GM19240 (cell line): ENCODE data around the gene GPRIN2.
"Not testable (repeated sequence)": the region's sequence is repeated elsewhere in the genome, so short reads cannot be mapped to it uniquely, and the experiment has no call there.

Source experiments
- DNase-seq: peaks from one replicate; pipeline ENCODE4 v3.0.0; 2011; ENCODE audit warnings: low spot score; ENCODE audit not compliant: insufficient read length

Gene GPRIN2

DNA sequence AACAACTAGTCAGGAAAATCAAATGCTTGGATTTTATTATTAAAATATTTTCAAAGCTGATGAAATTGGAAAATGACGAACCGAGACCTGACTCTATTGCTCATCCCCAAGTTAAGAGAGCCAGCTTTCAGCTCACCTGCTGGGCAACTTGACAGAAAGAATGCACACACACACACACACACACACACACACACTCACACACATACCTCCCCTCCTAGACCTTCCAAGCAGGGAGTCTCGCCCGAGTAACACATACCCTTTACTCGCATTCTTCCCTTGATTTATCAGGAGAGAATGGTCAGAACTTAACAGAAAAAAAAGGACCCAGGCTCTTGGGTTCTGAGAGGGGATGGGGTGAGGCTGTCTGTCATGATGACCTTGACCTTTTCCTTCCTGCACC is 19.1 kb downstream of the GPRIN2 start:
- DNase-seq = no peak

- DNase-seq = no peak
Measured at GRCh38 chr10:46536781-46537180, 19.7 kb downstream of the GPRIN2 start.

- DNase-seq = no peak
Measured at GRCh38 chr10:46536171-46536570, 20.3 kb downstream of the GPRIN2 start.

GRCh38 chr10:46534828-46535524 is 21.5 kb downstream of the GPRIN2 start:
- no peak for DNase-seq

DNA sequence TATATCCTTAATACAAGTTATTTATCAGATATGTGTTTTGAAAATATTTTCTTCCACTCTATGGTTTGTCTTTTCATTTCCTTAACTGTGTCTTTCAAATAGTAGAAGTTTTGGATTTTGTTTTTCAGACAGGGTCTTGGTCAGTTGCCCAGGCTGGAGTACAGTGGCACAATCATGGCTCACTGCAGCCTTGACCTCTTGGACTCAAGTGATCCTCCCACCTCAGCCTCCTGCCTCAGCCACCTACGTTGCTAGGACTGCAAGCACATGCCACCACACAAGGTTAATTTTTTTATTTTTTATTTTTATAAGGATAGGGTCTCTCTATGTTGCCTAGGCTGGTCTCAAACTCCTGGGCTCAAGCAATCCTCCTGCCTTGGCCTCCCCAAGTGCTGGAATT is 24.2 kb downstream of the GPRIN2 start:
- not testable (repeated sequence) for DNase-seq

GRCh38 chr10:46530249-46531186 is 25.9 kb downstream of the GPRIN2 start:
- DNase-seq = no peak

DNA sequence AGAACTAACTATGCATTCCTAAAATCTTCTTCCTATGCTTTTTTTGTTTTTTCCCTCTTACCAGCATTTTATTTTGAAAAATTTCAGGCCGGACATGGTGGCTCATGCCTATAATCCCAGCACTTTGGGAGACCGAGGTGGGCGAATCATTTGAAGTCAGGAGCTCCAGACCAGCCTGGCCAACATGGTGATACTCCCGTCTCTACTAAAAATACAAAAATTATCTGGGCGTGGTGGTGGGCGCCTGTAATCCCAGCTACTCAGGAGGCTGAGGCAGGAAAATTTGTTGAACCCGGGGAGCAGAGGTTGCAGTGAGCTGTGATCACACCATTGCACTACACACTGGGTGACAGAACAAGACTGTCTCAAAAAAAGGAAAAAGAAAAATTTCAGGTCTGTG is 26.7 kb downstream of the GPRIN2 start:
- not testable (repeated sequence) for DNase-seq

DNA sequence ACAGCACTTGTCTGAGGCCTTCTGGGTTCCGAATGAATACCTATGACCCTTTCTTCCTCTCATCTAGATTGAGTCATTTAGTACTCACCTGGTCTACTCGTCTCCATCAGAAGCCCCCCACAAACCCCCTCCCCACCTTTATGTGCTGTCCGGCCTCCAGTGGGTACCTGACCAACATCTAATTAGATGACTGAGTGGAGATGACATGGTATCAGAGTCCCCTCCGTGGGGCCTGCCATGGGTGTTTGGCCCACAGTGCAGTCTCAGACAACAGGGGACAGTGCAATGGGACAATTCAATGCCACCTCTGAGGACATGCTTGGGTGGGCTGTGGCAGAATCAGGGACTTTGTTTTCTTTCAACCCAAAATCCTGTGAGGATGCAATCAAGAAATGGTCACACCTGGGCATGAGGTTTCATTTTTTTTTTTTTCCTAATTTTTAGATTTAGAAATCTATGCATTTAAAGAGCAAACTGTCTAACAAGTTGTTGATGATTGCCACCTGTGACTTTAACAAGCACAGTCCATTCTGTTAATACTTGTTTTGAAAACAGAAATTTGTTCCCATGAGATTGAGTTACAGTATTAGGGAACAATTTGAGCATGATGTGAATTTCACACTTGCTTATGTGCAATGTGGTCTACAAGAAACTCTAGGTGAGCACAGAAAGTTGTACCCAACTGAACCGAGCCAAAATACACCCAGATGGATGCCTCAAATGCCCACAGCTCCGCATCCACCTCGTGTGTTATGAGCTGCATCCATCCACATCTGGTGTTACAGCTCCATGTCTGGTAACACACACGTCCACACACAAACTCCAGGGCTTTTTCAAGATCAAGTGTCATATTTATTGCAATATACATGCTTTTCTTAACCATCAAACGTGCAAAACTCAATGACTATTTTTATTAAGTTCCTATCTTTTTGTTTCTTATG is 27.5 kb downstream of the GPRIN2 start:
- DNase-seq = no peak

DNA sequence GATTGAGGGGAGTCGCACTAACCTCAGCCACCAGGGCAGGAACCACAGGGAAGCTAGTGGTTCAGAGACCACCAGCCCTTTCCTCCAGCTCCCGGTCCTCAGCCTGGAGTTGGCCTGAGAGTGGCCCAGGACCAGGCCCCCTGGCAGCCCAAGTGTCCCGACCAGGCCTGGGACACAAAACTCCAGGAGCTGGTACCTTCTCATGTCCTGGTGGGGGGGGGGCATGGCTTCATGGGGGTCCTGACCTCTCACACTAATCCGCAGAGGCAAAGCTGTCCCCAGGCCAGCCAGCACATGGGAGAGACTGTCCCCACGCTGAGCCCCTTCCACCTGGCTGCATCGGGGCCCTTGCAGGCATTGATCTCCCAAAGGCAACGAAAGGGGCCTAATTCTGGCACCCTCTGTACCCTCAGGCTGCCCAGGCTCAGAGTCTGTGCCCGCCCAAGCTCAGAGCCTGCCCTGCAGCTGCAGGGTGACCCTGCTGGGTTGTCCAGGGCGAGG is 28.2 kb downstream of the GPRIN2 start:
- DNase-seq = no peak

GRCh38 chr10:46527241-46527811 is 29.1 kb downstream of the GPRIN2 start:
- DNase-seq = no peak

GRCh38 chr10:46526682-46527038 is 29.8 kb downstream of the GPRIN2 start:
- no peak for DNase-seq

DNA sequence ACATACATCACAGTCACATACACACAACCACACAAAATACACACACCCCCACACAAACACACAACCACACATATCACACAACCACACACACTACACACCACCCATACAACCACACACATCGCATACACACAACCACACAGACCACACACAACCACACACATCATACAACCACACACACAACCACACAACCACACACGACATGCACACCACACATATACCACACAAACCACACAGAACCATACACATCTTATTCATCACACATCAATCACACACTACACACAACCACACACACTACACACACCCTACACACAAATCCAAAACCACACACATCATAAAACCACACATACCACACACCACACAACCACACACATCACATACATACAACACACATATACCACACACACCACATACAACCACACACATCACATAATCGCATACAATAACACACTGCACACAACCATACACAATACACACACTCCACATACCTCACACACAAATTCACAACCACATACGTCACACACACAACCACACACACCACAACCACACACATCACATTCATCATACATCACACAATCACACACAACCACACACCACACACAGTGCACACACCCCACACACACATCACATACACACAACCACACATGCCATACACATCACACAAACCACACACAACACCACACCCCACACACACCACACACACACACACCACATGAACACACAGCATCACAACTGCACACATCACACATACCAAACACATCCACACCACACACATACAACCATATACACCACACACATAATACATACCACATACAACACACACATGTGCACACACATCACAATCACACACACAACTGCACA is 30.4 kb downstream of the GPRIN2 start:
- no peak for DNase-seq

GRCh38 chr10:46525177-46525823 is 31.2 kb downstream of the GPRIN2 start:
- no peak for DNase-seq

- DNase-seq = no peak
Measured at GRCh38 chr10:46524472-46525176, 31.8 kb downstream of the GPRIN2 start.

DNA sequence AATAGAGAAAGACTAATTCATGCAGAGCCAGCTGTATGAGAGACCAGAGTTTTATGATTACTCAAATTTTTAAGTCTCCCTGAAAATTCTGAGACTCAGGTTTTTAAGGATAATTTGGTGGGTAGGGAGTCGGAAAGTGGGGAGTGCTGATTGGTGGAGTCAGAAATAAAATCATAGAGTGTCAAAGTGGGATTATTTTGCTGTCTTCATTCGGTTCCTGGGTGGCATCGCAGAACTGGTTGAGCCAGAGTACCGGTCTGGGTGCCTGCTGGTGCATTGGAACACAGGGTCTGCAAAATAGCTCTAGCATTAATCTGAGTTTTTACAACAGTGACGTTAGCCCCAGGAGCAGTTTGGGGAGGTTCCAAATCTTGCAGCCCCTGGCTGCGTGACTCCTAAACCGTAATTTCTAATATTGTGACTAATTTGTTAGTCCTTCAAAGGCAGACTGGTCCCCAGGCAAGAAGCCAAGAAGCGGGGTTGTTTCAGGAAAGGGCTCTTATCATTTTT is 32.4 kb downstream of the GPRIN2 start:
- no peak for DNase-seq

DNA sequence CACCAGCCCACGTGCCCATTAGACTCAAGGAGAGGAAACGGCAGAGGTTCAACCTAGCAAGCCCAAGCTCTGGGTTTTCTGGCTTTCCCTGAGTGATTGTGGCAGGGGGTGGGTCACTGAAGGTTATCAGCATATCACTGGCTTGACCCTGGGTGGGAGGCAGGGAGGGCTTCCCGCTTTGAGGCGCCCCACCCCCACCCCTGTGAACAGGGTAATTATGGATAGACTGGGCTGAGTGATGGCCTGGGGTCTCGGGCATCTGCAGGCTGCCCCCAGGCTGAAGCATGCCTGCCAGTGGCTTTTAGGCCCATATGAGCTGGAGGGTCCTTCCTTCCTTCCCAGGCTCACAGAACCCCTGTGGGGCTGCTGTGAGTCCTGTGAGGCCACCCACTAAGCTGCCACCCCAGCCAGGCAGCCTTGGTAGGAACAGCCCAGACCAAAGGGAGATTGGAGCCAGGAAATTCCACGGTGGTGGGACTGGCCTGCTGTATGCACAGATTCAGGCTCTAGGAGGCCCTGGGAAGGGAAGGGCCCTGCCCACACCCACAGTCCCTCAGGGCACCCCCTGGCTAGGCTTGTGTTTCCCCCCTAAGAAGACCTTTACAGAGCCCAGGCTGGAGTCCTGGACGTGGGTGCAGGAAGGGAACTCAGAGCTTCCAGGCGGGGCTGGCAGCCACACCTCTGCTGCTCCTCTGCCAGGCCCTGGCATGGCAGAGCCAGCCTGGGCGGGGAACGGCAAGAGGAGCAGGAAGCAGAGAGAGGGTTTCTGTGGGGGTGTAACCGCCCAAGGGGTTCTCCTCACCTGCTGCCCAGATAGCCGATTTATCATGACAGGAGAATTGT is 33.1 kb downstream of the GPRIN2 start:
- DNase-seq = no peak

GRCh38 chr10:46522295-46523118 is 34.0 kb downstream of the GPRIN2 start:
- DNase-seq = no peak
